Measurements from ENCODE around the gene LIMA1.
"Not testable (repeated sequence)": the region's sequence is repeated elsewhere in the genome, so short reads cannot be mapped to it uniquely, and the experiment has no call there.

LIMA1 gene

GRCh38 chr12:50251619-50252252, 31.6 kb downstream of the LIMA1 start:
- TF ChIP-seq CTCF (IDR thresholded peaks at IDR 0.05; ENCODE audit: unreplicated experiment in 3 of 3): no peak
- H3K4me1 Mint-ChIP-seq: peaks cover 17% of the 10 kb centered on the region
- H3K36me3 Mint-ChIP-seq (ENCODE audit: low read depth): peaks cover 3% of the 10 kb centered on the region
- H3K9me3 Mint-ChIP-seq: no peaks in the 10 kb centered on the region
- no peaks in the 10 kb centered on the region for H3K27me3 Mint-ChIP-seq (ENCODE audit: low read depth)
- H3K4me3 Mint-ChIP-seq: no peak overlapping the region
- peak overlapping the region in 2 of 3 experiments; percentile 0 to 9 for H3K27ac Mint-ChIP-seq

DNA sequence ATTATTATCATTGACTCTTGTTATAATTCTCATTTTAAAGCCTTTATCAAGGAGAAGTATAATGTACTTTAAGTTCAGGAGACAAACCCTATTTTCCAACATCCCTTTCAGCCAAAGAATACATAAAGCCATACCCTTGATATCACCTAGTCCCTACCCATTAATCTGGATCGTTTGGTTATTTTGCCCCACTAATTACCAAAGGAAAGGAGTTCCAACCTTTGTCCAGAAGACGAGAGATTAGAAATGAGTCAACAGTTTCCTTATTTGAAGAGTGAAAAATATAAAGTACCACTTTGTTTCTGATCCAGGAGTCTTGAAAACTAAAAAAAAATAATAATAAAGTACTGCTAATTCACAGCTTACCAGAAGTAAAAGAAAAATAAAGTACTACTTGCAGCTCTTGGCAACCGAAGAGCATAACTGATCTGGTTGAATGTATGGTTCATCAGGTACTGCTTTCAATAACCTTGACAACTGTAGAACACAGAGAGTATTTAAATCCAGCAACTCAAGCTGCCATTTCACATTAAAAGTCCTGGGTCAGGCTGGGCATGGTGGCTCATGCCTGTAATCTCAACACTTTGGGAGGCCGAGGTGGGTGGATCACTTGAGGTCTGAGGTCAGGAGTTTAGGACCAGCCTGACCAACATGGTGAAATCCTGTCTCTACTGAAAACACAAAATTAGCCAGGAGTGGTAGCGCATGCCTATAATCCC, 33.7 kb downstream of the LIMA1 start:
- Mint-ChIP-seq H3K4me1 (peaks cover 32% of the 10 kb centered on the region), H3K9me3 (no peaks in the 10 kb centered on the region), H3K27me3 (ENCODE audit: low read depth) (no peaks in the 10 kb centered on the region), H3K4me3 (no peak overlapping the region), H3K27ac (no peak overlapping the region), H3K36me3 (ENCODE audit: low read depth) (peaks cover 10% of the 10 kb centered on the region)
- no peak for TF ChIP-seq CTCF (IDR thresholded peaks at IDR 0.05; ENCODE audit: unreplicated experiment in 3 of 3)

GRCh38 chr12:50248883-50249282, 34.4 kb downstream of the LIMA1 start:
- no peak overlapping the region for H3K27ac Mint-ChIP-seq
- H3K27me3 Mint-ChIP-seq (ENCODE audit: low read depth): no peaks in the 10 kb centered on the region
- no peak for TF ChIP-seq CTCF (IDR thresholded peaks at IDR 0.05; ENCODE audit: unreplicated experiment in 3 of 3)
- H3K4me1 Mint-ChIP-seq: peaks cover 35% of the 10 kb centered on the region
- H3K36me3 Mint-ChIP-seq (ENCODE audit: low read depth): peaks cover 12% of the 10 kb centered on the region
- no peaks in the 10 kb centered on the region for H3K9me3 Mint-ChIP-seq
- no peak overlapping the region for H3K4me3 Mint-ChIP-seq

GRCh38 chr12:50248411-50248810, 34.9 kb downstream of the LIMA1 start:
- Mint-ChIP-seq H3K9me3 (no peaks in the 10 kb centered on the region), H3K27me3 (ENCODE audit: low read depth) (no peaks in the 10 kb centered on the region), H3K4me3 (no peak overlapping the region), H3K36me3 (ENCODE audit: low read depth) (peaks cover 12% of the 10 kb centered on the region), H3K4me1 (peaks cover 38% of the 10 kb centered on the region), H3K27ac (no peak overlapping the region)
- TF ChIP-seq CTCF (IDR thresholded peaks at IDR 0.05; ENCODE audit: unreplicated experiment in 3 of 3): no peak

DNA sequence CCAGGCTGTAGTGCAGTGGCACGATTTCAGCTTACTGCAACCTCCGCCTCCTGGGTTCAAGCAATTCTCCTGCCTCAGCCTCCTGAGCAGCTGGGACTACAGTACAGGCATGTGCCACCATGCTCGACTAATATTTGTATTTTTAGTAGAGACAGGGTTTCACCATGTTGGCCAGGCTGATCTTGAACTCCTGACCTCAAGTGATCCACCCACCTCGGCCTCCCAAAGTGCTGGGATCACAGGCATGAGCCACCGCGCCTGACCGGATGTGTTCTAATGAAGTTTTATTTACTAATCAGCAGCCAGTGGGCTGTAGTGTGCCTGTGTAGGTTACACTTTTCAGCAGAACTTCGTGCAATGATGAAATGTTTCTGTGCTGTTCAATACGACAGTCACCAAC, 35.7 kb downstream of the LIMA1 start:
- H3K4me1 Mint-ChIP-seq: peaks cover 46% of the 10 kb centered on the region
- H3K9me3 Mint-ChIP-seq; H3K4me3 Mint-ChIP-seq; H3K27me3 Mint-ChIP-seq (ENCODE audit: low read depth); H3K27ac Mint-ChIP-seq: not testable (repeated sequence)
- H3K36me3 Mint-ChIP-seq (ENCODE audit: low read depth): peaks cover 12% of the 10 kb centered on the region

DNA sequence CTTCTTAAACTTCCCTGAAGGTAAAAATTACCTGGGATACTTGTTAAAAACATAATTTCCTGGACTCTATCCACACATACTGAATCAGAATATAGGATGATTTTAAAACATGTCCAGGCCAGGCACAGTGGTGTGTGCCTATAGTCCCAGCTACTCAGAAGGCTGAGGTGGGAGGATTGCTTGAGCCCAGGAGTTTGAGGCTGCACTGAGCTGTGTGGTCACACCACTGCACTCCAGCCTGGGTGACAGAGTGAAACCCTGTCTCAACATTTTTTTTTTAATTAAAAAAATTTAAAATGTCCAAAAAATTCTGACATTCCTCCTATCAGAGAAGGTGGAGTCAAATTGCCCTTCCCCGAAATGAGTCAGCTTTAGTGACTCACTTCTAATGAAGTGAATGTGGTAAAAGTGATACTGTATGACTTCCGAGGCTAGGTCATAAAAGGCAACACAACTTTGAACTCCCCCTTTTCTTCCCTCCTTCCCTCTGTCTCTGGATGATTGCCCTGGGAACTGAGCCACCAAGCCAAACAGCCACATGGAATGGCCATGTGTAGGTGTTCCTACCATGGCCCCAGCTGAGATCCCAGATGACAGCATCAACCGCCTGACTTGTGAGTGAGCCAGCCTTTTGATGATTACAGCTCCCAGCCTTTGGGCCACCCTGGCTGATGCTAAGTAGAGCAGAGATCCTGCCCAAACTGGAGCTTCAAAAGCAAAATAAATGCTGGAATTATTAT, 36.3 kb downstream of the LIMA1 start:
- Mint-ChIP-seq H3K27ac (peak overlapping the region in 2 of 3 experiments; percentile 10), H3K36me3 (ENCODE audit: low read depth) (peaks cover 12% of the 10 kb centered on the region), H3K4me3 (peak overlapping the region in 1 of 3 experiments; percentile 26), H3K9me3 (no peaks in the 10 kb centered on the region), H3K4me1 (peaks cover 50% of the 10 kb centered on the region), H3K27me3 (ENCODE audit: low read depth) (no peaks in the 10 kb centered on the region)
- TF ChIP-seq CTCF (IDR thresholded peaks at IDR 0.05; ENCODE audit: unreplicated experiment in 3 of 3): no peak
